Adrenal gland (tissue), 12 donors: ENCODE results near the gene OPCML. TPM values are rescaled to one million over a fixed set of nuclear protein-coding genes. Genes with fewer than 3 reads are reported as not detected.

Experiments used
- DNase-seq, 7 donors: peaks; one replicate each; pipeline ENCODE4 v3.0.0-alpha.2; 2019 to 2020
- H3K27ac ChIP-seq, 5 donors: fragments of 200-600 bp; sonication (generic) in 4 of 5; 1 replicate in 3 of 5; 2 replicates in 2 of 5; pipeline versions ENCODE4 v1.5.1 to v1.8.0; 2016 to 2020; ENCODE audit warnings: mild to moderate bottlenecking in 1 of 5
- H3K27me3 ChIP-seq: fragments of 200-600 bp; 2 replicates; pipeline ENCODE4 v1.8.0; 2021
- H3K36me3 ChIP-seq, 2 donors: fragments of 200-600 bp; replicated peaks in 1 of 2; 1 replicate in 1 of 2; 2 replicates in 1 of 2; pipeline versions ENCODE4 v1.5.1 to v1.8.0; 2018 to 2022
- H3K4me1 ChIP-seq, 2 donors: fragments of 200-600 bp; replicated peaks in 1 of 2; 1 replicate in 1 of 2; 2 replicates in 1 of 2; pipeline versions ENCODE4 v1.5.1 to v1.8.0; 2018 to 2021
- H3K4me3 ChIP-seq, 4 donors: fragments of 200-600 bp; sonication (generic) in 3 of 4; one replicate each; pipeline ENCODE4 v1.5.1; 2016 to 2018
- H3K9me3 ChIP-seq, 3 donors: fragments of 200-600 bp; sonication (generic) in 1 of 3; replicated peaks in 1 of 3; 1 replicate in 2 of 3; 2 replicates in 1 of 3; pipeline versions ENCODE4 v1.5.1 to v1.8.0; 2016 to 2021
- CTCF ChIP-seq, 6 experiments: fragments of 450-650 bp in 4 of 6; fragments of 200-600 bp in 2 of 6; sonication (generic) in 1 of 6; IDR thresholded peaks; 1 replicate in 5 of 6; 2 replicates in 1 of 6; pipeline versions ENCODE4 v1.5.1 to v1.8.0; 2016 to 2021; ENCODE audit warnings: antibody characterized with exemption in 6 of 6, mild to moderate bottlenecking in 2 of 6, moderate library complexity in 1 of 6
- POLR2A ChIP-seq, 2 donors: fragments of 450-650 bp; IDR thresholded peaks; one replicate each; pipeline ENCODE4 v1.6.1; 2017; ENCODE audit warnings: antibody characterized with exemption in 2 of 2, mild to moderate bottlenecking in 2 of 2, moderate library complexity in 1 of 2
- WGBS, 4 donors: extraction: QIAGEN DNeasy Blood & Tissue Kit in 2 of 4; methylation state at CpG; one replicate each; pipeline versions ENCODE4 v1.1.5 to v1.1.7; 2013 to 2017; 5-methylcytosine and 5-hydroxymethylcytosine counted together
- intact Hi-C, 2 donors: fragments of 100-400 bp; cut with DNase I; formaldehyde crosslinking; loops; one replicate each; pipeline versions ENCODE4 v1.14.1 to v1.15.0; 2022 to 2023
- polyA plus RNA-seq, 3 donors: library from polyadenylated mRNA; stranded (reverse); fragments of 200-250 nt in 2 of 3; fragments of 350-450 nt in 1 of 3; fragmentation: Illumina TruSeq in 1 of 3; extraction: RNeasy Lipid Tissue Mini Kit (QIAGEN cat#74804) in 1 of 3; gene quantifications; one replicate each; pipeline ENCODE4 v1.2.3, GENCODE V29; 2013 to 2014
- total RNA-seq, 9 donors: library from RNA; depleted of rRNA in 4 of 9; stranded (reverse); fragments of >200 nt in 4 of 9; fragments of 120-200 nt in 1 of 9; fragmentation: NEBNext Ultra II Directional in 1 of 9; extraction: Animal tissue kit (Norgen Biotek cat#: 25700) in 1 of 9; gene quantifications; one replicate each; pipeline versions ENCODE4 v1.1.0 to v1.2.4, GENCODE V29; 2013 to 2023
- donor health status: healthy with polysubstance abuse.
- donor health status: Bipolar disorder and iron deficiency.
- donor health status: DM: yes; HTN: yes; CAD: no.
- donor health status: DM: no; HTN: no; CAD: no.
- donor health status: DM: no; HTN: no; CAD: no.
- donor health status: DM: yes; HTN: yes; CAD: no.

The OPCML gene
- total and polyA plus RNA-seq, 12 donors: 0.10 to 5.5 (median 0.72) TPM; not detected in 5

GRCh38 chr11:132464939-132465338 lies 1067.4 kb downstream of the OPCML start:
- Histone ChIP-seq H3K36me3 (no peaks in the 10 kb centered on the region), H3K4me1 (no peaks in the 10 kb centered on the region), H3K27me3 (no peaks in the 10 kb centered on the region), H3K4me3 (no peak overlapping the region), H3K9me3 (no peaks in the 10 kb centered on the region), H3K27ac (no peak overlapping the region)
- whole genome bisulfite sequencing, 4 donors: 80 to 84% (median 82%) methylated on average over 3 of the region's 3 CpGs
- intact Hi-C loops: no loop called here
- TF ChIP-seq CTCF (IDR thresholded peaks at IDR 0.05) (no peak), POLR2A (IDR thresholded peaks at IDR 0.05) (no peak)
- DNase-seq: no peak

- no peaks in the 10 kb centered on the region for H3K36me3 ChIP-seq
These were observed 1068.3 kb downstream of the OPCML start for GRCh38 chr11:132464003-132464342.

GRCh38 chr11:132463295-132464002 lies 1068.9 kb downstream of the OPCML start:
- Histone ChIP-seq H3K4me1 (no peaks in the 10 kb centered on the region), H3K27me3 (no peaks in the 10 kb centered on the region), H3K9me3 (no peaks in the 10 kb centered on the region), H3K36me3 (no peaks in the 10 kb centered on the region), H3K4me3 (no peak overlapping the region), H3K27ac (no peak overlapping the region)
- DNase-seq: no peak
- intact Hi-C loops: no loop called here
- TF ChIP-seq CTCF (IDR thresholded peaks at IDR 0.05): no peak
- no peak for TF ChIP-seq POLR2A (IDR thresholded peaks at IDR 0.05)
- 60 to 88% (median 80%) methylated on average over 3 of the region's 3 CpGs for WGBS, 4 donors

More at GRCh38 chr11:132464003-132464342, 1068.3 kb downstream of the OPCML start:
- Histone ChIP-seq H3K4me1 (no peaks in the 10 kb centered on the region), H3K9me3 (no peaks in the 10 kb centered on the region), H3K27me3 (no peaks in the 10 kb centered on the region), H3K4me3 (no peak overlapping the region), H3K27ac (no peak overlapping the region)
- TF ChIP-seq CTCF (IDR thresholded peaks at IDR 0.05): no peak
- TF ChIP-seq POLR2A (IDR thresholded peaks at IDR 0.05): no peak
- intact Hi-C loops: no loop called here
- 68 to 88% (median 75%) methylated on average over 1 of the region's 1 CpG for WGBS, 4 donors
- DNase-seq: no peak

GRCh38 chr11:132459736-132460135 lies 1072.6 kb downstream of the OPCML start:
- Histone ChIP-seq H3K9me3 (no peaks in the 10 kb centered on the region), H3K27me3 (no peaks in the 10 kb centered on the region), H3K36me3 (no peaks in the 10 kb centered on the region), H3K4me3 (no peak overlapping the region), H3K27ac (no peak overlapping the region), H3K4me1 (no peaks in the 10 kb centered on the region)
- DNase-seq: no peak
- intact Hi-C loops: no loop called here
- WGBS, 4 donors: 32 to 48% (median 37%) methylated on average over 1 of the region's 1 CpG
- TF ChIP-seq CTCF (IDR thresholded peaks at IDR 0.05): no peak
- no peak for TF ChIP-seq POLR2A (IDR thresholded peaks at IDR 0.05)
